Spleen (tissue), 11 donors: ENCODE results near the gene CSK. TPM values are rescaled to one million over a fixed set of nuclear protein-coding genes. Genes with fewer than 3 reads are reported as not detected.

Experiments used
- DNase-seq: peaks from one replicate; pipeline ENCODE4 v3.0.0-alpha.2; 2020
- H3K27ac ChIP-seq, 8 donors: fragments of 200-600 bp; sonication (generic) in 7 of 8; 1 replicate in 4 of 8; 2 replicates in 4 of 8; pipeline versions ENCODE4 v1.5.0 to v1.8.0; 2016 to 2021; ENCODE audit warnings: inconsistent platforms in 4 of 8, mild to moderate bottlenecking in 4 of 8, moderate library complexity in 1 of 8
- H3K27me3 ChIP-seq, 7 donors: fragments of 200-600 bp; sonication (generic) in 6 of 7; replicated peaks in 1 of 7; 1 replicate in 4 of 7; 2 replicates in 3 of 7; pipeline versions ENCODE4 v1.5.0 to v1.8.0; 2016 to 2021; ENCODE audit warnings: inconsistent platforms in 3 of 7, mild to moderate bottlenecking in 1 of 7
- H3K36me3 ChIP-seq, 6 donors: fragments of 200-600 bp; sonication (generic) in 5 of 6; 1 replicate in 4 of 6; 2 replicates in 2 of 6; pipeline versions ENCODE4 v1.5.0 to v1.8.0; 2016 to 2021; ENCODE audit warnings: inconsistent platforms in 2 of 6
- H3K4me1 ChIP-seq, 6 donors: fragments of 200-600 bp; sonication (generic) in 5 of 6; 1 replicate in 3 of 6; 2 replicates in 3 of 6; pipeline versions ENCODE4 v1.5.0 to v1.8.0; 2016 to 2021; ENCODE audit warnings: inconsistent platforms in 3 of 6
- H3K4me3 ChIP-seq, 8 donors: fragments of 200-600 bp; sonication (generic) in 7 of 8; 1 replicate in 4 of 8; 2 replicates in 4 of 8; pipeline versions ENCODE4 v1.5.0 to v1.8.0; 2016 to 2021; ENCODE audit warnings: inconsistent platforms in 4 of 8, mild to moderate bottlenecking in 4 of 8, moderate library complexity in 2 of 8
- H3K9me3 ChIP-seq, 8 donors: fragments of 200-600 bp; sonication (generic) in 7 of 8; 1 replicate in 4 of 8; 2 replicates in 4 of 8; pipeline versions ENCODE4 v1.5.0 to v1.8.0; 2016 to 2021; ENCODE audit warnings: inconsistent platforms in 4 of 8
- POLR2A ChIP-seq, 3 donors: fragments of 450-650 bp; IDR thresholded peaks; one replicate each; pipeline ENCODE4 v1.5.1; 2017; ENCODE audit warnings: antibody characterized with exemption in 3 of 3, mild to moderate bottlenecking in 1 of 3
- POLR2AphosphoS5 ChIP-seq, 3 donors: sonication (generic); formaldehyde crosslinking; IDR thresholded peaks; one replicate each; pipeline ENCODE4 v1.5.1; 2017; ENCODE audit warnings: antibody characterized with exemption in 3 of 3
- WGBS, 5 donors: extraction: QIAGEN DNeasy Blood & Tissue Kit in 3 of 5; methylation state at CpG; one replicate each; pipeline versions ENCODE4 v1.1.5 to v1.1.7; 2013 to 2018; 5-methylcytosine and 5-hydroxymethylcytosine counted together
- intact Hi-C: fragments of 100-400 bp; cut with DNase I; formaldehyde crosslinking; loops from one replicate; pipeline ENCODE4 v1.15.0; 2023; ENCODE audit warnings: low total_unique reads
- polyA plus RNA-seq, 3 donors: library from polyadenylated mRNA; stranded (reverse); fragments of 200-250 nt; gene quantifications; one replicate each; pipeline ENCODE4 v1.2.1, GENCODE V29; 2013
- total RNA-seq, 7 donors: library from RNA; depleted of rRNA in 3 of 7; stranded (reverse); fragments of >200 nt in 3 of 7; fragmentation: NEBNext Ultra II Directional in 4 of 7; extraction: Animal tissue kit (Norgen Biotek cat#: 25700) in 4 of 7; gene quantifications; one replicate each; pipeline versions ENCODE4 v1.1.0 to v1.2.1, GENCODE V29; 2016 to 2021
- TF ChIP-seq, protein P1 (sequence below), 11 experiments: fragments of 200-600 bp in 7 of 11; fragments of 450-650 bp in 4 of 11; sonication (generic) in 4 of 11; IDR thresholded peaks in 8 of 11; conservative IDR thresholded peaks in 3 of 11; 1 replicate in 7 of 11; 2 replicates in 4 of 11; pipeline versions ENCODE4 v1.4.0 to v1.8.0; 2016 to 2021; ENCODE audit warnings: antibody characterized with exemption in 11 of 11, inconsistent platforms in 4 of 11, mild to moderate bottlenecking in 1 of 11
- donor health status: healthy with polysubstance abuse.
- donor health status: DM: no; HTN: no; CAD: no; lungs with moderate emphysema.
- donor health status: DM: no; HTN: no; CAD: no.
- donor health status: Bipolar disorder and iron deficiency.
- donor health status: healthy.
- donor health status: DM: no; HTN: no; CAD: no.
- donor health status: DM: yes; HTN: yes; CAD: no.

CSK gene
- total and polyA plus RNA-seq, 10 donors, result 121 to 281 (median 192) TPM

- no peak overlapping the region for H3K4me3 ChIP-seq
- DNase-seq, result no peak
- no peaks in the 10 kb centered on the region for H3K9me3 ChIP-seq
- H3K4me1 ChIP-seq, result peaks cover 0 to 27% (median 4%) of the 10 kb centered on the region in 6 donors
- H3K27ac ChIP-seq, result peak overlapping the region in 1 of 8 donors; percentile 14
- H3K27me3 ChIP-seq, result no peaks in the 10 kb centered on the region
- no peak for TF ChIP-seq POLR2A (IDR thresholded peaks at IDR 0.05)
- no peak for TF ChIP-seq POLR2AphosphoS5 (IDR thresholded peaks at IDR 0.05)
- TF ChIP-seq, protein P1, sequence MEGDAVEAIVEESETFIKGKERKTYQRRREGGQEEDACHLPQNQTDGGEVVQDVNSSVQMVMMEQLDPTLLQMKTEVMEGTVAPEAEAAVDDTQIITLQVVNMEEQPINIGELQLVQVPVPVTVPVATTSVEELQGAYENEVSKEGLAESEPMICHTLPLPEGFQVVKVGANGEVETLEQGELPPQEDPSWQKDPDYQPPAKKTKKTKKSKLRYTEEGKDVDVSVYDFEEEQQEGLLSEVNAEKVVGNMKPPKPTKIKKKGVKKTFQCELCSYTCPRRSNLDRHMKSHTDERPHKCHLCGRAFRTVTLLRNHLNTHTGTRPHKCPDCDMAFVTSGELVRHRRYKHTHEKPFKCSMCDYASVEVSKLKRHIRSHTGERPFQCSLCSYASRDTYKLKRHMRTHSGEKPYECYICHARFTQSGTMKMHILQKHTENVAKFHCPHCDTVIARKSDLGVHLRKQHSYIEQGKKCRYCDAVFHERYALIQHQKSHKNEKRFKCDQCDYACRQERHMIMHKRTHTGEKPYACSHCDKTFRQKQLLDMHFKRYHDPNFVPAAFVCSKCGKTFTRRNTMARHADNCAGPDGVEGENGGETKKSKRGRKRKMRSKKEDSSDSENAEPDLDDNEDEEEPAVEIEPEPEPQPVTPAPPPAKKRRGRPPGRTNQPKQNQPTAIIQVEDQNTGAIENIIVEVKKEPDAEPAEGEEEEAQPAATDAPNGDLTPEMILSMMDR (IDR thresholded peaks at IDR 0.05 in 8 of 11, conservative IDR thresholded peaks at IDR 0.05 in 3 of 11), result no peak
- peaks cover 0 to 16% (median 6%) of the 10 kb centered on the region in 6 donors for H3K36me3 ChIP-seq
- intact Hi-C loops, result no loop called here
- 70 to 77% (median 74%) methylated on average over 4 of the region's 4 CpGs for whole genome bisulfite sequencing, 5 donors
Observed at GRCh38 chr15:74808840-74809229, 27.0 kb downstream of the CSK start.

GRCh38 chr15:74809242-74809641 lies 27.4 kb downstream of the CSK start:
- 83 to 91% (median 83%) methylated on average over 5 of the region's 5 CpGs for WGBS, 5 donors
- Histone ChIP-seq H3K4me1 (peaks cover 0 to 27% (median 5%) of the 10 kb centered on the region in 6 donors), H3K27ac (no peak overlapping the region), H3K27me3 (no peaks in the 10 kb centered on the region), H3K4me3 (no peak overlapping the region), H3K9me3 (no peaks in the 10 kb centered on the region), H3K36me3 (peaks cover 0 to 11% (median 2%) of the 10 kb centered on the region in 6 donors)
- DNase-seq, result no peak
- intact Hi-C loops, result no loop called here
- TF ChIP-seq, protein P1 (IDR thresholded peaks at IDR 0.05 in 8 of 11, conservative IDR thresholded peaks at IDR 0.05 in 3 of 11), result no peak
- TF ChIP-seq POLR2A (IDR thresholded peaks at IDR 0.05) (no peak), POLR2AphosphoS5 (IDR thresholded peaks at IDR 0.05) (no peak)

- H3K4me1 ChIP-seq, result peaks cover 0 to 32% (median 9%) of the 10 kb centered on the region in 6 donors
- TF ChIP-seq, protein P1 (IDR thresholded peaks at IDR 0.05 in 8 of 11, conservative IDR thresholded peaks at IDR 0.05 in 3 of 11), result no peak
- TF ChIP-seq POLR2AphosphoS5 (IDR thresholded peaks at IDR 0.05) (no peak), POLR2A (IDR thresholded peaks at IDR 0.05) (no peak)
- no peak for DNase-seq
- no peaks in the 10 kb centered on the region for H3K27me3 ChIP-seq
- peaks cover 0 to 4% (median 0%) of the 10 kb centered on the region in 6 donors for H3K36me3 ChIP-seq
- intact Hi-C loops, result no loop called here
- H3K9me3 ChIP-seq, result no peaks in the 10 kb centered on the region
- H3K4me3 ChIP-seq, result no peak overlapping the region
- WGBS, 5 donors, result 64 to 93% (median 86%) methylated on average over 3 of the region's 3 CpGs
- H3K27ac ChIP-seq, result no peak overlapping the region
Observed at GRCh38 chr15:74809956-74810355, 28.1 kb downstream of the CSK start.

- WGBS, 5 donors, result 70 to 85% (median 78%) methylated on average over 12 of the region's 12 CpGs
- Histone ChIP-seq H3K27ac (no peak within 1 kb of the TSS), H3K27me3 (no peaks in the 10 kb centered on the region), H3K36me3 (no peaks in the 10 kb centered on the region), H3K4me3 (no peak within 1 kb of the TSS), H3K9me3 (no peaks in the 10 kb centered on the region), H3K4me1 (peaks cover 0 to 48% (median 19%) of the 10 kb centered on the region in 6 donors)
- no peak for DNase-seq
- TF ChIP-seq POLR2AphosphoS5 (IDR thresholded peaks at IDR 0.05), result no peak
- TF ChIP-seq, protein P1 (IDR thresholded peaks at IDR 0.05 in 8 of 11, conservative IDR thresholded peaks at IDR 0.05 in 3 of 11), result no peak
- TF ChIP-seq POLR2A (IDR thresholded peaks at IDR 0.05), result no peak
- intact Hi-C loops, result no loop called here
Observed at GRCh38 chr15:74812533-74812932, 30.7 kb downstream of the CSK start, which contains the start of gene LMAN1L. LMAN1L (plus strand) TSS chr15:74812835; CDS start chr15:74812855, 20 bp downstream.
